ENCODE measurements around the gene NUP214. TPM values are rescaled to one million over a fixed set of nuclear protein-coding genes. Genes with fewer than 3 reads are reported as not detected.

Gene NUP214
- total RNA-seq, 4 donors from 2014 or later: 13.2 to 75.8 (median 49.0) TPM

GRCh38 chr9:131096269-131097125 lies 28.9 kb upstream of the NUP214 start, which contains the start of gene AIF1L:
Gene AIF1L, plus strand, starts transcription at chr9:131096531. Its CDS starts 99 bp downstream, at chr9:131096630.
- Histone ChIP-seq H3K27me3 (peaks cover 0 to 6% of the 10 kb centered on the region in 2 donors), H3K4me1 (no peaks in the 10 kb centered on the region), H3K9me3 (no peaks in the 10 kb centered on the region), H3K4me3 (peak within 1 kb of the TSS; percentile 13 to 33), H3K36me3 (no peaks in the 10 kb centered on the region), H3K27ac (peak within 1 kb of the TSS in 1 of 2 donors; percentile 34)
- DNase-seq: no peak
- intact Hi-C loops (cut with DNase I; ENCODE audit: low total_unique reads): no loop called here
- no peak for TF ChIP-seq CTCF (IDR thresholded peaks at IDR 0.05)
- TF ChIP-seq POLR2A (IDR thresholded peaks at IDR 0.05): no peak

- TF ChIP-seq POLR2A (IDR thresholded peaks at IDR 0.05) (no peak), CTCF (IDR thresholded peaks at IDR 0.05) (no peak)
- peak overlapping the region in 1 of 2 donors; percentile 34 for H3K27ac ChIP-seq
Observed at GRCh38 chr9:131097126-131097947, 28.0 kb upstream of the NUP214 start.

GRCh38 chr9:131097948-131098278 lies 27.5 kb upstream of the NUP214 start:
- no peak overlapping the region for H3K27ac ChIP-seq

More at GRCh38 chr9:131097126-131097947, 28.0 kb upstream of the NUP214 start:
- Histone ChIP-seq H3K27me3 (peaks cover 0 to 6% of the 10 kb centered on the region in 2 donors), H3K4me3 (peak overlapping the region; percentile 13 to 33), H3K36me3 (no peaks in the 10 kb centered on the region), H3K9me3 (no peaks in the 10 kb centered on the region), H3K4me1 (no peaks in the 10 kb centered on the region)
- intact Hi-C loops (cut with DNase I; ENCODE audit: low total_unique reads): no loop called here
- no peak for DNase-seq

GRCh38 chr9:131098391-131099101 lies 26.8 kb upstream of the NUP214 start:
- DNase-seq: no peak
- intact Hi-C loops (cut with DNase I; ENCODE audit: low total_unique reads): no loop called here
- Histone ChIP-seq H3K36me3 (no peaks in the 10 kb centered on the region), H3K4me1 (no peaks in the 10 kb centered on the region), H3K27ac (no peak overlapping the region), H3K9me3 (no peaks in the 10 kb centered on the region), H3K27me3 (peaks cover 0 to 6% of the 10 kb centered on the region in 2 donors), H3K4me3 (no peak overlapping the region)
- TF ChIP-seq POLR2A (IDR thresholded peaks at IDR 0.05): no peak
- no peak for TF ChIP-seq CTCF (IDR thresholded peaks at IDR 0.05)

More at GRCh38 chr9:131097948-131098278, 27.5 kb upstream of the NUP214 start:
- Histone ChIP-seq H3K36me3 (no peaks in the 10 kb centered on the region), H3K4me3 (no peak overlapping the region), H3K4me1 (no peaks in the 10 kb centered on the region), H3K27me3 (peaks cover 0 to 6% of the 10 kb centered on the region in 2 donors), H3K9me3 (no peaks in the 10 kb centered on the region)
- TF ChIP-seq CTCF (IDR thresholded peaks at IDR 0.05) (no peak), POLR2A (IDR thresholded peaks at IDR 0.05) (no peak)
- intact Hi-C loops (cut with DNase I; ENCODE audit: low total_unique reads): no loop called here
- no peak for DNase-seq

Data from uterus (tissue), 4 donors.